PFSK-1 (cell line): Measurements from ENCODE around the gene KCNIP3.

Experiments used
- FOXP2 ChIP-seq: optimal IDR thresholded peaks from 2 replicates; pipeline ENCODE3; 2011; ENCODE audit warnings: borderline replicate concordance, control low read depth, inconsistent platforms; ENCODE audit not compliant: insufficient read depth; ENCODE audit errors: extremely low read length, extremely low read depth
- POLR2AphosphoS5 ChIP-seq: IDR thresholded peaks from 2 replicates; pipeline ENCODE4 v1.6.1; 2012; ENCODE audit warnings: low read depth, mild to moderate bottlenecking, control low read depth, low read length, moderate library complexity
- SIN3A ChIP-seq: IDR thresholded peaks from 2 replicates; pipeline ENCODE4 v1.6.1; 2012; ENCODE audit warnings: mild to moderate bottlenecking, low read length, moderate library complexity, borderline replicate concordance; ENCODE audit not compliant: insufficient read depth
- TAF1 ChIP-seq: IDR thresholded peaks from 2 replicates; pipeline ENCODE4 v1.6.1; 2012; ENCODE audit warnings: low read length, control low read depth, borderline replicate concordance; ENCODE audit not compliant: insufficient read depth
- TF ChIP-seq, protein P1 (sequence below), 2 experiments: IDR thresholded peaks; 2 replicates each; pipeline versions ENCODE4 v1.6.1 to v1.8.0; 2011 to 2012; ENCODE audit warnings: low read depth in 2 of 2, low read length in 2 of 2, control low read depth in 1 of 2, inconsistent platforms in 1 of 2, mild to moderate bottlenecking in 1 of 2, moderate library complexity in 1 of 2; ENCODE audit not compliant: insufficient read depth in 1 of 2

Gene KCNIP3

DNA sequence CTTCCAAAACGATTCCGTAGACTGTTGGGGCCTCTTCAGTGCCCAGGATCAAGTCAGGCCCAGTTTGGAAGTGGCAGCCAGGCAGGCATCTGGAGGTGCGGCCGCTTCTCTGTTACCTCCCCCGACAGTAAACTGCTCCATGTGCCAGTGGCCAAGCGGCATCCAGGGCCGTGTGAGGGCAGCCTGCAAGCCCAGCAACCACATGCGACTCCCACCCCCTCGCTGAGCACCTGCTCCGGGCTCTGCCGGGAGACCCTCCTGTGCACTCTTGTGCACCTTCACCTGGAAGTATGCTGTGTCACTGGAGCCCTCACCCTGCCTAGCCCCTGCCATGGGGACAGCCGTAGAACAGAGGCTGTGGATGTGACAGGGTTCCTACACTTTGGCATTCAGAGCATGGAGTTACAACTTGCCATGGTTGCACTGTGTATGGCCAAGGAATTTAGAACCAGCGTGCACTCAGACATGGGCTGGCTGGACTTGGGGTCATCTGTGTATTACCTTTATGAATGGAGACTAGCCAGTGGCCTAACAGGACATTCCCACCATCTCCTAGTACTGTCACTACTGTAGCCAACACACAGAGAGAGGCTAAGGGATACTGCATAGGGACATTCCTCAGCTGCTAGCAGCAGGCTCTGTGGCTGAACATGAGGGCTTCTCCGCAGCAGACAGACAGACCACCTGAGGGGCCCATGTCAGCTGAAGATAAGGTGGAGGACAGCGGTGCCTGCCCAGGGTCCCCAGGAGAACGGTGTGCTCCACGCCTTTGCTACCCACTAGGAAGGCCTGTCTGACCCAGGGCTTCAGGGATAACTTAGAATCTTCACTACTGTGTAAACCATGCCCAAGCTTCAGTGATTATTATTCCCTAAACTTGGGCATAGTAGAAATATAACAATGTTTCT, 80.3 kb downstream of the KCNIP3 start:
- no peak for TF ChIP-seq POLR2AphosphoS5
- TF ChIP-seq TAF1 = no peak
- TF ChIP-seq, protein P1, sequence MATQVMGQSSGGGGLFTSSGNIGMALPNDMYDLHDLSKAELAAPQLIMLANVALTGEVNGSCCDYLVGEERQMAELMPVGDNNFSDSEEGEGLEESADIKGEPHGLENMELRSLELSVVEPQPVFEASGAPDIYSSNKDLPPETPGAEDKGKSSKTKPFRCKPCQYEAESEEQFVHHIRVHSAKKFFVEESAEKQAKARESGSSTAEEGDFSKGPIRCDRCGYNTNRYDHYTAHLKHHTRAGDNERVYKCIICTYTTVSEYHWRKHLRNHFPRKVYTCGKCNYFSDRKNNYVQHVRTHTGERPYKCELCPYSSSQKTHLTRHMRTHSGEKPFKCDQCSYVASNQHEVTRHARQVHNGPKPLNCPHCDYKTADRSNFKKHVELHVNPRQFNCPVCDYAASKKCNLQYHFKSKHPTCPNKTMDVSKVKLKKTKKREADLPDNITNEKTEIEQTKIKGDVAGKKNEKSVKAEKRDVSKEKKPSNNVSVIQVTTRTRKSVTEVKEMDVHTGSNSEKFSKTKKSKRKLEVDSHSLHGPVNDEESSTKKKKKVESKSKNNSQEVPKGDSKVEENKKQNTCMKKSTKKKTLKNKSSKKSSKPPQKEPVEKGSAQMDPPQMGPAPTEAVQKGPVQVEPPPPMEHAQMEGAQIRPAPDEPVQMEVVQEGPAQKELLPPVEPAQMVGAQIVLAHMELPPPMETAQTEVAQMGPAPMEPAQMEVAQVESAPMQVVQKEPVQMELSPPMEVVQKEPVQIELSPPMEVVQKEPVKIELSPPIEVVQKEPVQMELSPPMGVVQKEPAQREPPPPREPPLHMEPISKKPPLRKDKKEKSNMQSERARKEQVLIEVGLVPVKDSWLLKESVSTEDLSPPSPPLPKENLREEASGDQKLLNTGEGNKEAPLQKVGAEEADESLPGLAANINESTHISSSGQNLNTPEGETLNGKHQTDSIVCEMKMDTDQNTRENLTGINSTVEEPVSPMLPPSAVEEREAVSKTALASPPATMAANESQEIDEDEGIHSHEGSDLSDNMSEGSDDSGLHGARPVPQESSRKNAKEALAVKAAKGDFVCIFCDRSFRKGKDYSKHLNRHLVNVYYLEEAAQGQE (IDR thresholded peaks at IDR 0.05; ENCODE audit: insufficient read depth in 1 of 2, low read depth in 2 of 2, low read length in 2 of 2) = no peak
- TF ChIP-seq FOXP2 = no peak
- no peak for TF ChIP-seq SIN3A

DNA sequence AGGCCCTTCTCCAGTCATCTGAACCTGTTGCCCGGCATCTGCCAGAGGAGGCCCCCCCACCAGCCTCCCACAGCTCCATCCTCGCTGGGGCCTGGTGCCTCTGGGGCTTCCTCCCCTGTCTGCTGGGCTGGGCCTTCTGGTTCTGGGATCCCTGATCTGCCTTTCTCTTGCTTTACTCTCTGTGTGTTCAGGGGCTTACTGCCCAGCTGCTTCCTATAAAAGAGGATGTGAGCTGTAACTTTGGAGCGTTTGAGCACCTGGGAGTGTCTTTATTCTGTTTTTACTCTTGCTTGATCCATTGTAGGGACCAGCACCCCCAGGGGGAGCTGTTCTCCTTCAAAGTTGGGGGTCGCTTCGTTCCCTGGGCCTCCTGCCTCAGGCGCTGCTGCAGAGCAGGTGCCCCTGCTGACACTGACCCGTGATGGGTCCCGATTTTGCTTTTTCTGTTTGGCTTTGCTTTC, 82.3 kb downstream of the KCNIP3 start:
- no peak for TF ChIP-seq FOXP2
- TF ChIP-seq TAF1 = no peak
- TF ChIP-seq, protein P1 (IDR thresholded peaks at IDR 0.05; ENCODE audit: insufficient read depth in 1 of 2, low read depth in 2 of 2, low read length in 2 of 2) = no peak
- no peak for TF ChIP-seq SIN3A
- no peak for TF ChIP-seq POLR2AphosphoS5

DNA sequence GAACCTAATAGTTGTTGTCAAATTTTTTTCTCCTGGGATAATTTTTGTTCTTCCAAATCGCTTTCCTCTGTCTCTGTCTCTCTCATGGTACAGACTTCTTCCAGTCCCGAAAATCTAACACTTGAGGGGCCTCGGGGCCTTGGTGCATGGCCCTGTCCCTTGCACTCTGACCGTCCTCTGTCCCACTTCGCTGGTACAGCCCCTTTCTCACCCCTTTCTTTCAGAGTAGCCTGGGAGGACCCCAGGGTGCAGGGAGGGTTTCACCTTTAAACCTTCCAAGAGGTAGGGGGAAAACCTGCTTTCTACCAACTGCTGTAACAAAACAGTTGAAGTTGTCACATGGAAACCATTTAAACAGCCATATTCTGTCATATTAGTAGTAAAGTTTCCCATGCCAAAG, 83.1 kb downstream of the KCNIP3 start:
- TF ChIP-seq, protein P1 (IDR thresholded peaks at IDR 0.05; ENCODE audit: insufficient read depth in 1 of 2, low read depth in 2 of 2, low read length in 2 of 2) = no peak
- TF ChIP-seq SIN3A = no peak
- no peak for TF ChIP-seq POLR2AphosphoS5
- no peak for TF ChIP-seq FOXP2
- TF ChIP-seq TAF1 = no peak

DNA sequence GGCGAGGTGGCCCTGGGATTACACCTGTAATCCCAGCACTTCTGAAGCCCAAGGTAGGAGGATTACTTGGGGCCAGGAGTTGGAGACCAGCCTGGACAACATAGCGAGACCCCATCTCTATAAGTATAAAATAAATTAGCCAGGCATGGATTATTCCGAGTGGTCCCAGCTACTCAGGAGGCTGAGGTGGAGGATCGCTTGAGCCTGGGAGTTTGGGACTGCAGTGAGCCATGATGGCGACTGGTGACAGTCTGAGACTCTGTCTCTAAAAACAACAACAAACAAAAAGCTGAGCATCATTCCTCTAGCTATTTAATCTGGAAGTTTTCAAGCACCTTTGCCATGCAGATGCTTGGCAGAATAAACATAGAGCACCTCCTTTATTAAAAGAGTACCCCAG, 83.6 kb downstream of the KCNIP3 start:
- TF ChIP-seq TAF1 = no peak
- TF ChIP-seq, protein P1 (IDR thresholded peaks at IDR 0.05; ENCODE audit: insufficient read depth in 1 of 2, low read depth in 2 of 2, low read length in 2 of 2) = no peak
